Measurements from ENCODE around the gene FN3KRP. TPM values are rescaled to one million over a fixed set of nuclear protein-coding genes. Genes with fewer than 3 reads are reported as not detected.

FN3KRP gene
- total RNA-seq, 1 experiment from 2014 or later = 21.5 TPM

GRCh38 chr17:82775001-82775823 is 58.7 kb downstream of the FN3KRP start:
- POLR2A ChIA-PET = interaction anchor here (0.5 to 1.0 kb wide), 2 partner anchors 58 to 403 kb away, joined by 3 to 5 read pairs; no protein-coding TSS in a partner anchor
- Mint-ChIP-seq H3K4me3 (ENCODE audit: unreplicated experiment) (no peak overlapping the region), H3K27ac (ENCODE audit: low read depth, unreplicated experiment) (no peak overlapping the region), H3K9me3 (ENCODE audit: unreplicated experiment) (no peaks in the 10 kb centered on the region), H3K4me1 (ENCODE audit: insufficient read depth, unreplicated experiment) (peaks cover 6% of the 10 kb centered on the region), H3K27me3 (ENCODE audit: insufficient read depth, unreplicated experiment) (no peaks in the 10 kb centered on the region), H3K36me3 (ENCODE audit: insufficient read depth, unreplicated experiment) (peaks cover 26% of the 10 kb centered on the region)
- CTCF ChIA-PET = interaction anchor here (0.6 to 1.3 kb wide), 8 partner anchors 35 to 393 kb away, joined by 3 to 4 read pairs (median 3); no protein-coding TSS in a partner anchor
- intact Hi-C loops (cut with micrococcal nuclease) = loop anchor here (2.0 kb wide), 1 partner anchor 422 kb away; no protein-coding TSS in a partner anchor
- peak; percentile 87 for TF ChIP-seq CTCF (IDR thresholded peaks at IDR 0.05; ENCODE audit: unreplicated experiment)
- peak; percentile 50 for DNase-seq (ENCODE audit: unreplicated experiment)
- BruUV-seq (replicated peaks) = no TSS peak

- TF ChIP-seq CTCF (IDR thresholded peaks at IDR 0.05; ENCODE audit: unreplicated experiment) = no peak
- Mint-ChIP-seq H3K36me3 (ENCODE audit: insufficient read depth, unreplicated experiment) (peaks cover 20% of the 10 kb centered on the region), H3K4me3 (ENCODE audit: unreplicated experiment) (no peak overlapping the region), H3K4me1 (ENCODE audit: insufficient read depth, unreplicated experiment) (peaks cover 6% of the 10 kb centered on the region), H3K27ac (ENCODE audit: low read depth, unreplicated experiment) (no peak overlapping the region), H3K9me3 (ENCODE audit: unreplicated experiment) (no peaks in the 10 kb centered on the region), H3K27me3 (ENCODE audit: insufficient read depth, unreplicated experiment) (no peaks in the 10 kb centered on the region)
- DNase-seq (ENCODE audit: unreplicated experiment) = no peak
- POLR2A ChIA-PET = no interaction called here
- intact Hi-C loops (cut with micrococcal nuclease) = no loop called here
- no TSS peak for BruUV-seq (replicated peaks)
- CTCF ChIA-PET = interaction anchor here (0.6 to 1.0 kb wide), 5 partner anchors 11 to 425 kb away, joined by 3 to 7 read pairs (median 3); no protein-coding TSS in a partner anchor
Measured at GRCh38 chr17:82776454-82776853, 59.9 kb downstream of the FN3KRP start.

Small RNAs within 50 kb of the gene (microRNA-seq; reads per million reads assigned to microRNA genes)
- 0.66 reads per million for gene MIR4525

Other genes with a start within 250 kb of the FN3KRP start
- 85.9 and 104 TPM in 2 replicates for gene FOXK2, start 197.0 kb upstream of the FN3KRP start, total RNA-seq (2022)
- 87.3 and 88.3 TPM in 2 replicates for gene WDR45B, start 68.3 kb upstream of the FN3KRP start, total RNA-seq (2022)
- 5.9 and 6.3 TPM in 2 replicates for gene RAB40B, start 18.0 kb upstream of the FN3KRP start, total RNA-seq (2022)
- gene FN3K, start 18.9 kb downstream of the FN3KRP start, total RNA-seq (2022) = 1.3 and 4.0 TPM in 2 replicates
- gene TBCD, start 35.4 kb downstream of the FN3KRP start, total RNA-seq (2022) = 66.8 and 76.2 TPM in 2 replicates
- 0.14 TPM in 1 of 2 replicates, not detected in the other for gene ZNF750, start 123.3 kb downstream of the FN3KRP start, total RNA-seq (2022)